Measurements from ENCODE around the gene CCND1. TPM values are rescaled to one million over a fixed set of nuclear protein-coding genes. Genes with fewer than 3 reads are reported as not detected.
A peak's percentile ranks its signal among the peaks of the same experiment; 100 is the strongest.

The CCND1 gene
- total RNA-seq, 8 experiments from 2014 or later: 6.9 to 477 (median 84.7) TPM

- no peak for ATAC-seq (replicated peaks in 6 of 8)
- 55 to 100% (median 73%) methylated on average over 1 to 6 of the region's 10 CpGs; no CpG with 5 or more reads in 3 of the 10 experiments for WGBS, 10 experiments
- H3K4me1 ChIP-seq (replicated peaks in 1 of 2): no peaks in the 10 kb centered on the region
- no peak overlapping the region for H3K4me3 ChIP-seq
- no peak overlapping the region for H3K27ac ChIP-seq
- in situ Hi-C loops (cut with MboI; ENCODE audit: low pct_unique_long_range_greater_than_20kb in 2 of 9, low sequenced_read_pairs in 9 of 9, unreplicated experiment in 9 of 9): no loop called here
These were observed 15.5 kb upstream of the CCND1 start for GRCh38 chr11:69625476-69625875.

- WGBS, 10 experiments: 78 to 91% (median 90%) methylated on average over 2 to 7 of the region's 14 CpGs; no CpG with 5 or more reads in 7 of the 10 experiments
- ATAC-seq (replicated peaks in 6 of 8): no peak
- in situ Hi-C loops (cut with MboI; ENCODE audit: low pct_unique_long_range_greater_than_20kb in 2 of 9, low sequenced_read_pairs in 9 of 9, unreplicated experiment in 9 of 9): no loop called here
These were observed 13.4 kb upstream of the CCND1 start for GRCh38 chr11:69627551-69627950.

GRCh38 chr11:69630017-69630416 lies 10.9 kb upstream of the CCND1 start:
- in situ Hi-C loops (cut with MboI; ENCODE audit: low pct_unique_long_range_greater_than_20kb in 2 of 9, low sequenced_read_pairs in 9 of 9, unreplicated experiment in 9 of 9): no loop called here
- ATAC-seq (replicated peaks in 6 of 8): peak in 1 of 8 experiments; percentile 33
- Histone ChIP-seq H3K27ac (no peak overlapping the region), H3K4me1 (replicated peaks in 1 of 2) (peaks cover 0 to 4% of the 10 kb centered on the region in 2 donors), H3K4me3 (no peak overlapping the region)
- 86 to 100% (median 95%) methylated on average over 1 to 2 of the region's 2 CpGs; no CpG with 5 or more reads in 6 of the 10 experiments for WGBS, 10 experiments

More at GRCh38 chr11:69627551-69627950, 13.4 kb upstream of the CCND1 start:
- Histone ChIP-seq H3K4me1 (replicated peaks in 1 of 2) (no peaks in the 10 kb centered on the region), H3K27ac (no peak overlapping the region), H3K4me3 (no peak overlapping the region)

DNA sequence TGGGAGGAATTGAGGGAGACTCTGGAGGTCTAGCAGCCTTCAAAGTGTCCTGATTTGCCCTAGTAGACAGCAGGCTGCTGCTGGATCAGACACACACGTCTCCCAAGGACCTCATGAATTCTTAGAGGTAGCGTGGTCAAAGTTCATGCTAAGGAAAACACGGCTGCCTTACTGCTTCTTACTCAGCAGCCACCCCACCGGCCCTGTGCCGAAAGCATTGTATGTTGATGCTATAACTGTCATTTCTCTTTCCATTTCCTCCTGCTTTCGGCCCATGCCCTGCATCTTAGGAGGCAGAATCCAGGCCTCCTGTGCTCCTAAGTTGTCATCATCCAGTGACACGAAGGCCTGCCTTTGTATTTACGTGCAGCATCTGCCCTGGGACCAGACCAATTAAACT lies 10.5 kb upstream of the CCND1 start:
- Histone ChIP-seq H3K27ac (no peak overlapping the region), H3K4me3 (no peak overlapping the region), H3K4me1 (replicated peaks in 1 of 2) (peaks cover 0 to 4% of the 10 kb centered on the region in 2 donors)
- in situ Hi-C loops (cut with MboI; ENCODE audit: low pct_unique_long_range_greater_than_20kb in 2 of 9, low sequenced_read_pairs in 9 of 9, unreplicated experiment in 9 of 9): no loop called here
- no peak for ATAC-seq (replicated peaks in 6 of 8)
- WGBS, 10 experiments: 83 to 93% (median 85%) methylated on average over 1 to 6 of the region's 8 CpGs; no CpG with 5 or more reads in 6 of the 10 experiments

GRCh38 chr11:69632900-69633299 lies 8.1 kb upstream of the CCND1 start:
- H3K4me1 ChIP-seq (replicated peaks in 1 of 2): peaks cover 0 to 15% of the 10 kb centered on the region in 2 donors
- no peak overlapping the region for H3K4me3 ChIP-seq
- H3K27ac ChIP-seq: no peak overlapping the region
- in situ Hi-C loops (cut with MboI; ENCODE audit: low pct_unique_long_range_greater_than_20kb in 2 of 9, low sequenced_read_pairs in 9 of 9, unreplicated experiment in 9 of 9): no loop called here
- no peak for ATAC-seq (replicated peaks in 6 of 8)
- 80 to 100% (median 94%) methylated on average over 1 to 4 of the region's 4 CpGs for WGBS, 10 experiments

GRCh38 chr11:69634069-69634468 lies 6.9 kb upstream of the CCND1 start:
- Histone ChIP-seq H3K27ac (no peak overlapping the region), H3K4me3 (no peak overlapping the region), H3K4me1 (replicated peaks in 1 of 2) (peaks cover 2 to 18% of the 10 kb centered on the region in 2 donors)
- in situ Hi-C loops (cut with MboI; ENCODE audit: low pct_unique_long_range_greater_than_20kb in 2 of 9, low sequenced_read_pairs in 9 of 9, unreplicated experiment in 9 of 9): no loop called here
- no peak for ATAC-seq (replicated peaks in 6 of 8)
- WGBS, 10 experiments: 40 to 85% methylated on average over 1 to 5 of the region's 6 CpGs; no CpG with 5 or more reads in 8 of the 10 experiments

DNA sequence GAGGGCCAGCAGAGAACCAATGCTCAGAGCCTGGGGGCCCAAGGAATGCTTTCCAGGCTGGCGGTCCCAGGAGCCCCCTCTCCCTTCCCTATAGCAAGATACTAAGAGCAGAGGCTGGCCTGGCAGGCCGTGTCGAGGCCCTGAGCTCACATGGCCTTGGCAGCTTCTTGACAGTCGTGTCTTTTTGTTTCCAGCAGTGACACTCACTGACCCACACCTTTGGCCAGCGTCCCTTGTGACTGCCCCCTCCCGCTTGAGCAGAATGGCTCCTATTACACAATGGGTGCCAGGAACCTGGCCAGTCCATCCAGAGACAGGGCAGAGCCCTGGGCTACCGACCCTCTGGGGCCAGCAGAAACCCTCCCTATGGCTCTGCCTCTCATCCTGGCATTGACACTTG lies 6.4 kb upstream of the CCND1 start:
- Histone ChIP-seq H3K27ac (no peak overlapping the region), H3K4me3 (no peak overlapping the region), H3K4me1 (replicated peaks in 1 of 2) (peaks cover 6 to 20% of the 10 kb centered on the region in 2 donors)
- ATAC-seq (replicated peaks in 6 of 8): no peak
- in situ Hi-C loops (cut with MboI; ENCODE audit: low pct_unique_long_range_greater_than_20kb in 2 of 9, low sequenced_read_pairs in 9 of 9, unreplicated experiment in 9 of 9): no loop called here
- 38 to 73% (median 69%) methylated on average over 1 to 2 of the region's 7 CpGs; no CpG with 5 or more reads in 7 of the 10 experiments for WGBS, 10 experiments

DNA sequence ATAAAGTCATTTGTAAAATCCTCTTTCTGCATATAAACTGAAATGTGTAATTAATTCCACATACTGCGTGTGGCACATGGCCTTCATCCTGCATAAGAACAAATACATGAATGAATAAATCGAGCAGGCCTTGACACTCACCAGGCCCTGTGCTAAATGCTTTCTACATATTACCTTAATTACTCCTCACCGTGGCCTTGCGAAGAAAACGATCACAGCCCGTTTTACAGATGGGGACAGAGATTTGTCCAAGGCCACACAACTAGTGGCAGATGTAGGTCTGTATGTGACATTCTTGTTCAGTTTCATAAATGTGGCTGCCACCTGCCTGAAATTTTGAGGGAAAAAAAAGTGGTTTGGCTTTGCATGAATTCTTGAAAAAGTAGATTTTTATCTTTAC lies 5.8 kb upstream of the CCND1 start:
- ATAC-seq (replicated peaks in 6 of 8): peak in 3 of 8 experiments; percentile 2 to 29 (median 3)
- no peak overlapping the region for H3K4me3 ChIP-seq
- in situ Hi-C loops (cut with MboI; ENCODE audit: low pct_unique_long_range_greater_than_20kb in 2 of 9, low sequenced_read_pairs in 9 of 9, unreplicated experiment in 9 of 9): no loop called here
- no peak overlapping the region for H3K27ac ChIP-seq
- peaks cover 7 to 24% of the 10 kb centered on the region in 2 donors for H3K4me1 ChIP-seq (replicated peaks in 1 of 2)
- 0 to 80% (median 30%) methylated on average over 1 to 6 of the region's 6 CpGs; no CpG with 5 or more reads in 1 of the 10 experiments for WGBS, 10 experiments

- in situ Hi-C loops (cut with MboI; ENCODE audit: low pct_unique_long_range_greater_than_20kb in 2 of 9, low sequenced_read_pairs in 9 of 9, unreplicated experiment in 9 of 9): no loop called here
- Histone ChIP-seq H3K4me3 (peak overlapping the region; percentile 15 to 30 (median 25)), H3K27ac (no peak overlapping the region), H3K4me1 (replicated peaks in 1 of 2) (peaks cover 7 to 30% of the 10 kb centered on the region in 2 donors)
- ATAC-seq (replicated peaks in 6 of 8): no peak
- WGBS, 10 experiments: 0 to 36% (median 10%) methylated on average over 2 to 16 of the region's 17 CpGs; no CpG with 5 or more reads in 2 of the 10 experiments
These were observed 5.0 kb upstream of the CCND1 start for GRCh38 chr11:69635804-69636511.

DNA sequence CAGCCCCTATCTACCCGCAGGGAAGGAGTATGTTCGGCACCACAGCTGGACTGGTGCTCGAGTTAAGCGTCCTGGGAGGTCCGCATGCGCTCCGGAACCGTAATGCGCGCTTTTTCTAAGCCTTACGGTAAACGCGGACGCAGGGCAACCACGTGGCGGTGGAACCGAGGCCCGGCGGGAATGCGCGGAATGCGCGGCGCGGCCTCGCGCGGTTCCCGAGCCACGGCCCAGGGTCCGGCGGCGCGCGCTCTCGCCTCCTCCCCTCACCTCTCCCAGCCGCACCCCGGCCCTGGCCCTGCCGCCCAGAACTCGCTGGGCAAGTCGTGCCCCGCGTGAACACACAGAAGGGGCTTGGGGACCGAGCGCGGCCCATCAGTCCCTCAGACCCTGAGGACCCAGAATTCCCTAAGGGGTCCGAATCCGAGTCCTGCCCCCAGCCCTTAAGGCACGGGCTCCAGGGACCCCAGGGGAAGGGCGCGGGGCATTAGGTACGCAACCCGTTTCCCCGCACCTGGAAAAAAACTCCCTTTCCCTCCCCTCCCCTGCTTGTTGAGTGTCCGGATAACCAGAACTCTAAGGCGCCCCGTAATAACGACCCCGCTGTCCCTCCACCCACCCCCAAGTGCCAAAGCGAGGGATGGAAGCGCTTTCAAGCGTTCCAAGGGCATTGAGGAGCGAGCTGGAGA lies 4.3 kb upstream of the CCND1 start:
- peak; percentile 30 to 68 (median 57) for ATAC-seq (replicated peaks in 6 of 8)
- Histone ChIP-seq H3K4me1 (replicated peaks in 1 of 2) (peaks cover 7 to 30% of the 10 kb centered on the region in 2 donors), H3K4me3 (peak overlapping the region; percentile 15 to 30 (median 25)), H3K27ac (no peak overlapping the region)
- WGBS, 10 experiments: 0 to 5% (median 1%) methylated on average over 2 to 31 of the region's 63 CpGs; no CpG with 5 or more reads in 5 of the 10 experiments
- in situ Hi-C loops (cut with MboI; ENCODE audit: low pct_unique_long_range_greater_than_20kb in 2 of 9, low sequenced_read_pairs in 9 of 9, unreplicated experiment in 9 of 9): no loop called here

DNA sequence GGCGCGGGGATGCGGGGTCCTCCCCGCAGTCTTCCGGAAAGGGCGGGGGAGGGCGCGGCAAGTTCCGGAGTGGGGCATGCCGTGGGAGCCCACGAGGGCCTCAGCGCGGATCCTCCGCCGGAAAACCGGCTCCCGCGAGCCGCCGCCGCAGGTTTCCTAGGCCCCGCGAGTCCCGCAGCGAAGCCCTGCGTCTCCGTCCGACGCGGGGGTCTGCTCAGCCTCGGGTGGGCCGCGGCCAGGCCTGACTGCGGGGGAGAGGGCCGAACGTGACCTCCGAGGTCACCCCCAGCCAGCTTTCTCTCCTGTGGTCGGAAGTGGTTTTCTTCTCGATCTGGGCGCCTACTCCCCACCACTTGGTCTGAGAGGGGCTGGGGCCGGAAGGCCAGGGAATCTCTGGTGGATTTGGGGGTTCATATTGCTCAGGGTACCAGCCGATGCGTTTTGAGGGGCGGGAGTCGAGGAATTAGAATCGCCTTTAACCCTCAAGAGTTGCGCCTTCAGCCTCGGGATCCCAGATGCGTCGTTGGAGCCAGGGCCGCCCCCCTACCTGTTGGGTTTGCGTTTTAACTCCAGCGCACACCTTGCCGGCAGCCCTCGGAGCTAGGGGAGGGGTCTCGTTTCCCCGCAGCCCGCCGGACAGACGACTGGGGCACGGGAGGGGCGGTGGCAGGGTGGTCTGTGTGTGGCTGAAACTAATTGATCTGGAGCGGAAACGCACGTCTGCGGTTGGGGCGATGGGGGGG lies 3.6 kb upstream of the CCND1 start:
- WGBS, 10 experiments: 0 to 53% (median 0%) methylated on average over 1 to 5 of the region's 67 CpGs; no CpG with 5 or more reads in 5 of the 10 experiments
- Histone ChIP-seq H3K4me1 (replicated peaks in 1 of 2) (peaks cover 7 to 30% of the 10 kb centered on the region in 2 donors), H3K27ac (no peak overlapping the region), H3K4me3 (peak overlapping the region in 1 of 5 donors; percentile 30)
- in situ Hi-C loops (cut with MboI; ENCODE audit: low pct_unique_long_range_greater_than_20kb in 2 of 9, low sequenced_read_pairs in 9 of 9, unreplicated experiment in 9 of 9): no loop called here
- ATAC-seq (replicated peaks in 6 of 8): no peak

GRCh38 chr11:69637941-69638871 lies 2.8 kb upstream of the CCND1 start:
- in situ Hi-C loops (cut with MboI; ENCODE audit: low pct_unique_long_range_greater_than_20kb in 2 of 9, low sequenced_read_pairs in 9 of 9, unreplicated experiment in 9 of 9): no loop called here
- no peak overlapping the region for H3K27ac ChIP-seq
- no peak for ATAC-seq (replicated peaks in 6 of 8)
- H3K4me3 ChIP-seq: peak overlapping the region; percentile 19 to 37 (median 20)
- 0 to 8% (median 3%) methylated on average over 3 to 14 of the region's 78 CpGs; no CpG with 5 or more reads in 3 of the 10 experiments for WGBS, 10 experiments
- H3K4me1 ChIP-seq (replicated peaks in 1 of 2): peaks cover 7 to 30% of the 10 kb centered on the region in 2 donors

All from motor neuron (in vitro differentiated cells).